Mesenchymal stem cell (in vitro differentiated cells and primary cell): ENCODE data around the gene SCML1.

Experiments
- DNase-seq: peaks from one replicate; pipeline ENCODE4 v3.0.0-alpha.2; 2013
- H2AFZ ChIP-seq: one replicate; pipeline ENCODE4 v1.6.1; 2013; ENCODE audit warnings: low read depth, mild to moderate bottlenecking, control low read depth, inconsistent platforms, low read length, moderate library complexity
- H2AK5ac ChIP-seq: 2 replicates; pipeline ENCODE4 v1.6.1; 2013; ENCODE audit warnings: low read length, moderate library complexity, mild to moderate bottlenecking, inconsistent platforms; ENCODE audit not compliant: severe bottlenecking
- H2BK120ac ChIP-seq: one replicate; pipeline ENCODE4 v1.6.1; 2013; ENCODE audit warnings: low read depth, mild to moderate bottlenecking, inconsistent platforms, low read length, moderate library complexity
- H2BK12ac ChIP-seq, 2 experiments: one replicate each; pipeline ENCODE4 v1.6.1; 2013; ENCODE audit warnings: inconsistent platforms in 2 of 2, low read length in 2 of 2, mild to moderate bottlenecking in 2 of 2, moderate library complexity in 2 of 2, control low read depth in 1 of 2
- H2BK15ac ChIP-seq: one replicate; pipeline ENCODE4 v1.6.1; 2013; ENCODE audit warnings: mild to moderate bottlenecking, low read depth, inconsistent platforms; ENCODE audit not compliant: poor library complexity, severe bottlenecking
- H2BK5ac ChIP-seq: 2 replicates; pipeline ENCODE4 v1.6.1; 2013; ENCODE audit warnings: low read depth, mild to moderate bottlenecking, low read length, control low read depth, inconsistent platforms; ENCODE audit not compliant: poor library complexity, severe bottlenecking
- H3K14ac ChIP-seq, 2 experiments: one replicate each; pipeline ENCODE4 v1.6.1; 2013; ENCODE audit warnings: inconsistent platforms in 2 of 2, low read length in 2 of 2, control low read depth in 1 of 2, mild to moderate bottlenecking in 1 of 2, moderate library complexity in 1 of 2
- H3K18ac ChIP-seq, 2 experiments: one replicate each; pipeline ENCODE4 v1.6.1; 2013; ENCODE audit warnings: inconsistent platforms in 2 of 2, low read length in 2 of 2, control low read depth in 1 of 2, low read depth in 1 of 2, mild to moderate bottlenecking in 1 of 2
- H3K23ac ChIP-seq, 2 experiments: one replicate each; pipeline ENCODE4 v1.6.1; 2013; ENCODE audit warnings: inconsistent platforms in 2 of 2, low read length in 2 of 2, mild to moderate bottlenecking in 2 of 2, moderate library complexity in 2 of 2, control low read depth in 1 of 2
- H3K27ac ChIP-seq: 2 replicates; pipeline ENCODE4 v1.5.1; 2013; ENCODE audit warnings: mild to moderate bottlenecking, moderate library complexity, low read length, control low read depth, inconsistent platforms; ENCODE audit not compliant: poor library complexity, severe bottlenecking
- H3K27me3 ChIP-seq, 2 experiments: 2 replicates each; pipeline versions ENCODE4 v1.6.1 to v1.7.0; 2013; ENCODE audit warnings: low read length in 2 of 2, mild to moderate bottlenecking in 2 of 2, moderate library complexity in 2 of 2, control low read depth in 1 of 2, inconsistent platforms in 1 of 2; ENCODE audit not compliant: control insufficient read depth in 1 of 2, insufficient read depth in 1 of 2
- H3K36me3 ChIP-seq, 2 experiments: 2 replicates each; pipeline versions ENCODE4 v1.6.1 to v1.7.0; 2013; ENCODE audit warnings: low read length in 2 of 2, control low read depth in 1 of 2, inconsistent platforms in 1 of 2, low read depth in 1 of 2, mild to moderate bottlenecking in 1 of 2; ENCODE audit not compliant: insufficient read depth in 2 of 2, control insufficient read depth in 1 of 2
- H3K4ac ChIP-seq, 2 experiments: one replicate each; pipeline ENCODE4 v1.6.1; 2013; ENCODE audit warnings: inconsistent platforms in 2 of 2, low read length in 2 of 2, mild to moderate bottlenecking in 2 of 2, moderate library complexity in 2 of 2, control low read depth in 1 of 2, low read depth in 1 of 2
- H3K4me1 ChIP-seq: 2 replicates; pipeline ENCODE4 v1.6.1; 2013; ENCODE audit warnings: low read depth, low read length, control low read depth; ENCODE audit not compliant: control insufficient read depth, insufficient read depth
- H3K4me2 ChIP-seq: 2 replicates; pipeline ENCODE4 v1.6.1; 2013; ENCODE audit warnings: low read length, mild to moderate bottlenecking, inconsistent platforms; ENCODE audit not compliant: poor library complexity, severe bottlenecking
- H3K4me3 ChIP-seq, 2 experiments: 2 replicates each; pipeline versions ENCODE4 v1.5.1 to v1.7.0; 2013; ENCODE audit warnings: low read length in 2 of 2, mild to moderate bottlenecking in 2 of 2, control low read depth in 1 of 2, low read depth in 1 of 2; ENCODE audit not compliant: insufficient read depth in 1 of 2
- H3K79me1 ChIP-seq: replicated peaks from 2 replicates; pipeline ENCODE4 v1.6.1; 2013; ENCODE audit warnings: mild to moderate bottlenecking, control low read depth, low read length, inconsistent platforms; ENCODE audit not compliant: poor library complexity, severe bottlenecking
- H3K9ac ChIP-seq: 2 replicates; pipeline ENCODE4 v1.7.0; 2013; ENCODE audit warnings: mild to moderate bottlenecking, low read length, moderate library complexity
- H3K9me3 ChIP-seq: 2 replicates; pipeline ENCODE4 v1.7.0; 2013; ENCODE audit warnings: mild to moderate bottlenecking, low read length; ENCODE audit not compliant: control insufficient read depth
- H4K8ac ChIP-seq: one replicate; pipeline ENCODE4 v1.6.1; 2013; ENCODE audit warnings: inconsistent platforms, mild to moderate bottlenecking, low read length, moderate library complexity
- H4K91ac ChIP-seq: one replicate; pipeline ENCODE4 v1.6.1; 2013; ENCODE audit warnings: mild to moderate bottlenecking, low read length, inconsistent platforms
- WGBS: methylation state at CpG from one replicate; pipeline ENCODE4 v1.1.7; 2013; ENCODE audit warnings: mixed read lengths; 5-methylcytosine and 5-hydroxymethylcytosine counted together

Gene SCML1

GRCh38 chrX:17787557-17787956, 50.3 kb downstream of the SCML1 start:
- Histone ChIP-seq H3K36me3 (no peaks in the 10 kb centered on the region), H2BK15ac (no peak overlapping the region), H3K4ac (no peak overlapping the region), H3K9ac (no peak overlapping the region), H3K18ac (no peak overlapping the region), H3K27ac (no peak overlapping the region), H3K14ac (no peak overlapping the region), H3K4me1 (no peaks in the 10 kb centered on the region), H3K9me3 (no peaks in the 10 kb centered on the region), H3K4me3 (no peak overlapping the region), H2BK120ac (no peak overlapping the region), H2AK5ac (no peak overlapping the region), H3K23ac (no peak overlapping the region), H3K79me1 (no peaks in the 10 kb centered on the region), H3K27me3 (peaks cover 7 to 20% of the 10 kb centered on the region in 2 experiments), H2AFZ (no peak overlapping the region), H2BK5ac (peak overlapping the region; percentile 8), H2BK12ac (no peak overlapping the region), H4K8ac (no peak overlapping the region), H3K4me2 (no peak overlapping the region), H4K91ac (no peak overlapping the region)
- WGBS = 87% methylated on average over 9 of the region's 11 CpGs
- no peak for DNase-seq

GRCh38 chrX:17788439-17788838, 51.1 kb downstream of the SCML1 start:
- Histone ChIP-seq H2BK5ac (no peak overlapping the region), H3K27ac (no peak overlapping the region), H3K4me2 (no peak overlapping the region), H3K9me3 (no peaks in the 10 kb centered on the region), H3K27me3 (peaks cover 9 to 26% of the 10 kb centered on the region in 2 experiments), H2AK5ac (no peak overlapping the region), H3K4ac (no peak overlapping the region), H3K36me3 (no peaks in the 10 kb centered on the region), H3K79me1 (no peaks in the 10 kb centered on the region), H3K9ac (no peak overlapping the region), H3K14ac (no peak overlapping the region), H3K18ac (no peak overlapping the region), H2BK12ac (no peak overlapping the region), H2AFZ (no peak overlapping the region), H4K91ac (no peak overlapping the region), H3K23ac (no peak overlapping the region), H2BK120ac (no peak overlapping the region), H3K4me3 (no peak overlapping the region), H3K4me1 (no peaks in the 10 kb centered on the region), H2BK15ac (no peak overlapping the region), H4K8ac (no peak overlapping the region)
- DNase-seq = peak; percentile 8
- WGBS = 17% methylated on average over 1 of the region's 4 CpGs

- Histone ChIP-seq H2BK12ac (no peak overlapping the region), H2BK120ac (no peak overlapping the region), H3K14ac (no peak overlapping the region), H2AK5ac (no peak overlapping the region), H4K91ac (no peak overlapping the region), H3K79me1 (no peaks in the 10 kb centered on the region), H3K18ac (no peak overlapping the region), H3K4me3 (no peak overlapping the region), H3K4me2 (no peak overlapping the region), H3K9me3 (no peaks in the 10 kb centered on the region), H3K4me1 (no peaks in the 10 kb centered on the region), H2BK5ac (no peak overlapping the region), H2AFZ (no peak overlapping the region), H3K27ac (no peak overlapping the region), H2BK15ac (no peak overlapping the region), H4K8ac (no peak overlapping the region), H3K9ac (no peak overlapping the region), H3K23ac (no peak overlapping the region), H3K4ac (no peak overlapping the region), H3K27me3 (peaks cover 9 to 27% of the 10 kb centered on the region in 2 experiments), H3K36me3 (no peaks in the 10 kb centered on the region)
- no peak for DNase-seq
- 76% methylated on average over 6 of the region's 8 CpGs for WGBS
Measured at GRCh38 chrX:17788956-17789562, 51.8 kb downstream of the SCML1 start.

GRCh38 chrX:17792826-17793225, 55.5 kb downstream of the SCML1 start:
- H2AFZ ChIP-seq = no peak overlapping the region
- no peak for DNase-seq
- no peak overlapping the region for H3K4me2 ChIP-seq
- H3K27ac ChIP-seq = no peak overlapping the region
- WGBS = 72% methylated on average over 1 of the region's 1 CpG
- H3K9ac ChIP-seq = no peak overlapping the region
- H3K27me3 ChIP-seq = peaks cover 9 to 27% of the 10 kb centered on the region in 2 experiments
- no peaks in the 10 kb centered on the region for H3K4me1 ChIP-seq
- no peaks in the 10 kb centered on the region for H3K36me3 ChIP-seq
- peaks cover 8% of the 10 kb centered on the region for H3K9me3 ChIP-seq
- no peak overlapping the region for H2BK120ac ChIP-seq
- H3K79me1 ChIP-seq = no peaks in the 10 kb centered on the region
- no peak overlapping the region for H3K4me3 ChIP-seq
- no peak overlapping the region for H3K14ac ChIP-seq
- no peak overlapping the region for H3K23ac ChIP-seq
- no peak overlapping the region for H4K8ac ChIP-seq
- H2BK12ac ChIP-seq = no peak overlapping the region
- no peak overlapping the region for H2BK15ac ChIP-seq
- H3K18ac ChIP-seq = no peak overlapping the region
- H3K4ac ChIP-seq = no peak overlapping the region
- no peak overlapping the region for H2AK5ac ChIP-seq
- H4K91ac ChIP-seq = no peak overlapping the region
- no peak overlapping the region for H2BK5ac ChIP-seq
